ENCODE data around the gene ZCWPW2. TPM values are rescaled to one million over a fixed set of nuclear protein-coding genes. Genes with fewer than 3 reads are reported as not detected.

The ZCWPW2 gene
- total and polyA plus RNA-seq, 2 of the 4 experiments (the other 2 are of a cell fraction): 0.18 to 0.24 TPM

DNA sequence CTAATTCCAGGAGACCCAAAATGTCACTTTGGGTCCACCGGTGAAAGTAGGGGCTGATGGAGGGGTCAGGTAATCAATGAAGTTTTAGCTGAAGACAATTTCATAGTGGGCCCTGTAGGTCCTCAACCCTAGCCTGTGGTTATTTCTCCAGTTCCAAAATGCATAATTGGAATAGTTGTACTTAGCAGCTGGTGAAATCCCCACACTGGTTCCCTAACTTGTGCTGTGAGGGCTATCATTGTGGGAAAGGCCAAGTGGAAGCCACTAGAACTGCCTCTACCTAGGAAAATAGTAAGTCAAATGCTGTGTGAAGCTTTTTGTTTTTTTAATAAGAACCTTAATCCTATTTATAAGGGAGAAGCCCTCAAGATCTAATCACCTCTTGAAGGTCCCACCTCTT is 193.8 kb downstream of the ZCWPW2 start:
- intact Hi-C loops (cut with micrococcal nuclease): no loop called here
- POLR2A ChIA-PET (ENCODE audit: unreplicated experiment): no interaction called here
- no peak overlapping the region for H2BK5ac ChIP-seq (ENCODE audit: low read depth, low read length, poor library complexity, severe bottlenecking)

More for the DNA sequence above, 193.8 kb downstream of the ZCWPW2 start:
- Histone ChIP-seq H2BK120ac (ENCODE audit: low read depth, low read length) (no peak overlapping the region), H3K27me3 (ENCODE audit: control insufficient read depth, insufficient read depth, low read length) (no peaks in the 10 kb centered on the region), H3K4me2 (ENCODE audit: low read depth, low read length) (no peak overlapping the region), H2AK9ac (replicated peaks; ENCODE audit: low read depth, low read length, poor library complexity) (no peak overlapping the region), H2AFZ (replicated peaks; ENCODE audit: low read length, poor library complexity) (no peak overlapping the region), H3K9me3 (ENCODE audit: control insufficient read depth, insufficient read depth, low read length) (no peaks in the 10 kb centered on the region), H4K91ac (ENCODE audit: insufficient read depth, low read depth, low read length) (no peak overlapping the region), H3K14ac (replicated peaks; ENCODE audit: low read depth, low read length) (no peak overlapping the region), H3K79me1 (ENCODE audit: low read depth in 1 of 2, low read length in 2 of 2) (no peaks in the 10 kb centered on the region), H3K36me3 (ENCODE audit: control insufficient read depth, insufficient read depth, low read length) (no peaks in the 10 kb centered on the region), H3K9ac (ENCODE audit: low read depth, low read length) (no peak overlapping the region), H3K4me3 (ENCODE audit: insufficient read depth, low read depth, low read length) (no peak overlapping the region), H3K27ac (ENCODE audit: insufficient read depth, low read length) (no peak overlapping the region), H3K4ac (ENCODE audit: low read depth, low read length) (no peak overlapping the region), H3K9me1 (ENCODE audit: insufficient read depth, low read length) (no peaks in the 10 kb centered on the region), H3K23ac (ENCODE audit: low read depth, low read length) (no peak overlapping the region), H4K8ac (ENCODE audit: low read depth in 2 of 2, low read length in 2 of 2) (no peak overlapping the region), H3K56ac (ENCODE audit: extremely low read depth, insufficient read depth, low read length) (no peak overlapping the region), H3K4me1 (ENCODE audit: control insufficient read depth, insufficient read depth, low read length) (no peaks in the 10 kb centered on the region), H2BK20ac (ENCODE audit: low read depth, low read length) (no peak overlapping the region), H3K18ac (ENCODE audit: low read depth, low read length) (no peak overlapping the region), H4K20me1 (ENCODE audit: insufficient read depth, low read length) (no peaks in the 10 kb centered on the region), H2BK15ac (ENCODE audit: low read depth, low read length) (no peak overlapping the region), H4K5ac (ENCODE audit: low read depth, low read length) (no peak overlapping the region), H2AK5ac (ENCODE audit: low read depth, low read length) (no peak overlapping the region)
- ATAC-seq (ENCODE audit: low read depth): no peak
- CTCF ChIA-PET: no interaction called here
- TF ChIP-seq BHLHE40 (IDR thresholded peaks at IDR 0.05; ENCODE audit: low read depth, low read length) (no peak), CEBPB (IDR thresholded peaks at IDR 0.05; ENCODE audit: low read depth, low read length) (no peak), RAD21 (IDR thresholded peaks at IDR 0.05; ENCODE audit: low read length) (no peak), RFX5 (IDR thresholded peaks at IDR 0.05; ENCODE audit: low read depth, low read length) (no peak), FOS (IDR thresholded peaks at IDR 0.05; ENCODE audit: low read depth, low read length) (no peak), SMC3 (IDR thresholded peaks at IDR 0.05; ENCODE audit: low read depth, low read length) (no peak), RCOR1 (IDR thresholded peaks at IDR 0.05; ENCODE audit: insufficient replicate concordance, low read length) (no peak)
- no TSS peak for BruUV-seq (replicated peaks)
- dilution Hi-C loops (cut with HindIII; ENCODE audit: low sequenced_read_pairs, unreplicated experiment): no loop called here
- in situ Hi-C loops (cut with MboI; ENCODE audit: low sequenced_read_pairs): no loop called here
- no peak for DNase-seq
- WGBS, 2 experiments (ENCODE audit: extremely low coverage in 2 of 2, insufficient read length in 1 of 2): 0% methylated on average over 1 of the region's 1 CpG; no CpG with 5 or more reads in 1 of the 2 experiments

Measured in IMR-90 (cell line).